Panc1 (cell line): Measurements from ENCODE around the gene ZNF557. TPM values are rescaled to one million over a fixed set of nuclear protein-coding genes. Genes with fewer than 3 reads are reported as not detected.

Experiments used
- ATAC-seq: fragments of 200-7000 bp; cut with Tn5 transposase; 2 replicates; pipeline ENCODE4 v1.9.1; 2020; ENCODE audit warnings: mild to moderate bottlenecking, moderate library complexity
- BruUV-seq: library from RNA; stranded (reverse); fragments of 400-500 nt; replicated peaks from 2 replicates; lab custom pipeline; 2021; lab: Mats Ljungman, UMichigan
- CTCF ChIA-PET: fragments of 300-600 bp; sonication (Branson Sonifier 250); formaldehyde crosslinking; loops from one replicate; lab custom pipeline; 2022; ENCODE audit warnings: antibody characterized with exemption; lab: Charles Lee
- POLR2A ChIA-PET: fragments of 300-600 bp; sonication (Branson Sonifier 250); formaldehyde crosslinking; loops from one replicate; lab custom pipeline; 2022; ENCODE audit warnings: antibody characterized with exemption; lab: Charles Lee
- DNase-seq: peaks from one replicate; pipeline ENCODE4 v3.0.0-alpha.2; 2010; ENCODE audit warnings: low read depth, low spot score
- H3K27ac ChIP-seq: 2 replicates; pipeline ENCODE4 v1.5.1; 2011; ENCODE audit warnings: mild to moderate bottlenecking, low read length, inconsistent platforms
- H3K27me3 ChIP-seq: fragments of 200-500 bp; sonication (Bioruptor generic); 2 replicates; pipeline ENCODE4 v1.6.0; 2014; ENCODE audit warnings: low read length, inconsistent platforms; ENCODE audit not compliant: control insufficient read depth, insufficient read depth
- H3K36me3 ChIP-seq: fragments of 200-500 bp; sonication (Bioruptor generic); 2 replicates; pipeline ENCODE4 v1.5.1; 2014; ENCODE audit warnings: inconsistent platforms, mild to moderate bottlenecking, low read length, moderate library complexity; ENCODE audit not compliant: control insufficient read depth, insufficient read depth
- H3K4me1 ChIP-seq: 2 replicates; pipeline ENCODE4 v1.5.1; 2011; ENCODE audit warnings: inconsistent platforms, mild to moderate bottlenecking, low read length, moderate library complexity; ENCODE audit not compliant: control insufficient read depth, insufficient read depth
- H3K4me3 ChIP-seq, 2 experiments: 2 replicates each; pipeline ENCODE4 v1.5.1; 2011 to 2012; ENCODE audit warnings: low read depth in 2 of 2, low read length in 2 of 2, mild to moderate bottlenecking in 2 of 2, inconsistent platforms in 1 of 2, moderate library complexity in 1 of 2
- H3K9me3 ChIP-seq: fragments of 200-500 bp; sonication (Bioruptor generic); 2 replicates; pipeline ENCODE4 v1.5.1; 2014; ENCODE audit warnings: low read depth, mild to moderate bottlenecking, inconsistent platforms, low read length, moderate library complexity; ENCODE audit not compliant: control insufficient read depth, insufficient read depth
- CTCF ChIP-seq: fragments of 450-650 bp; IDR thresholded peaks from 2 replicates; pipeline ENCODE4 v1.5.1; 2017; ENCODE audit warnings: mild to moderate bottlenecking
- POLR2AphosphoS5 ChIP-seq: IDR thresholded peaks from 2 replicates; pipeline ENCODE4 v1.6.1; 2012; ENCODE audit warnings: mild to moderate bottlenecking, low read depth, low read length, moderate library complexity
- REST ChIP-seq, 2 experiments: IDR thresholded peaks; 2 replicates each; pipeline ENCODE4 v1.6.1; 2011 to 2012; ENCODE audit warnings: low read depth in 2 of 2, control low read depth in 1 of 2, low read length in 1 of 2, mild to moderate bottlenecking in 1 of 2, moderate library complexity in 1 of 2; ENCODE audit not compliant: insufficient read depth in 1 of 2
- SIN3A ChIP-seq: IDR thresholded peaks from 2 replicates; pipeline ENCODE4 v1.6.1; 2012; ENCODE audit warnings: low read depth, mild to moderate bottlenecking, low read length, moderate library complexity, borderline replicate concordance; ENCODE audit not compliant: insufficient read depth
- TCF7L2 ChIP-seq: IDR thresholded peaks from 2 replicates; pipeline ENCODE4 v1.6.1; 2011; ENCODE audit warnings: mild to moderate bottlenecking, low read depth, low read length, inconsistent platforms
- in situ Hi-C: cut with HindIII; loops from 2 replicates; pipeline ENCODE4 v1.10.0; 2016; ENCODE audit warnings: low sequenced_read_pairs, low pct_unique_long_range_greater_than_20kb
- intact Hi-C: fragments of 100-400 bp; cut with micrococcal nuclease; formaldehyde crosslinking; loops from one replicate; pipeline ENCODE4 v1.10.0; 2022; ENCODE audit not compliant: unreplicated experiment
- total RNA-seq: library from RNA; stranded (reverse); gene quantifications from one replicate; pipeline ENCODE4 v1.2.1, GENCODE V29; 2021; ENCODE audit not compliant: unreplicated experiment

Gene ZNF557
- total RNA-seq, 1 experiment from 2014 or later, result 7.6 TPM

GRCh38 chr19:7076151-7076550 lies 6.6 kb downstream of the ZNF557 start:
- BruUV-seq, result no TSS peak
- H3K27ac ChIP-seq, result no peak overlapping the region
- ATAC-seq, result no peak
- peaks cover 6% of the 10 kb centered on the region for H3K36me3 ChIP-seq
- no peak for DNase-seq
- in situ Hi-C loops, result no loop called here
- intact Hi-C loops, result no loop called here
- H3K4me1 ChIP-seq, result no peaks in the 10 kb centered on the region
- ChIA-PET CTCF (no interaction called here), POLR2A (interaction anchor here (0.7 kb wide), 1 partner anchor 25 kb away, joined by 7 read pairs; no protein-coding TSS in a partner anchor)
- no peaks in the 10 kb centered on the region for H3K27me3 ChIP-seq
- no peak overlapping the region for H3K4me3 ChIP-seq
- TF ChIP-seq CTCF (no peak), SIN3A (no peak), TCF7L2 (no peak), POLR2AphosphoS5 (no peak), REST (IDR thresholded peaks at IDR 0.05; ENCODE audit: insufficient read depth in 1 of 2, low read depth in 2 of 2, low read length in 1 of 2) (no peak)
- peaks cover 37% of the 10 kb centered on the region for H3K9me3 ChIP-seq

- in situ Hi-C loops (no loop called here), intact Hi-C loops (no loop called here)
- no peaks in the 10 kb centered on the region for H3K27me3 ChIP-seq
- ChIA-PET POLR2A (no interaction called here), CTCF (no interaction called here)
- DNase-seq (no peak), ATAC-seq (no peak)
- peaks cover 53% of the 10 kb centered on the region for H3K9me3 ChIP-seq
- no peak overlapping the region for H3K27ac ChIP-seq
- H3K4me1 ChIP-seq, result no peaks in the 10 kb centered on the region
- BruUV-seq, result no TSS peak
- H3K4me3 ChIP-seq, result no peak overlapping the region
- TF ChIP-seq REST (IDR thresholded peaks at IDR 0.05; ENCODE audit: insufficient read depth in 1 of 2, low read depth in 2 of 2, low read length in 1 of 2), result no peak
- no peak for TF ChIP-seq TCF7L2
- no peak for TF ChIP-seq CTCF
- no peak for TF ChIP-seq SIN3A
- no peak for TF ChIP-seq POLR2AphosphoS5
- peaks cover 17% of the 10 kb centered on the region for H3K36me3 ChIP-seq
Measured at GRCh38 chr19:7078008-7078407, 8.5 kb downstream of the ZNF557 start.
